Peyer's patch (tissue), 4 donors: Measurements from ENCODE around the gene STK40.

Experiments used
- CTCF ChIP-seq, 6 experiments: fragments of 450-650 bp in 4 of 6; fragments of 200-600 bp in 2 of 6; sonication (generic) in 1 of 6; IDR thresholded peaks; one replicate each; pipeline ENCODE4 v1.5.1; 2017 to 2019; ENCODE audit warnings: antibody characterized with exemption in 6 of 6, mild to moderate bottlenecking in 3 of 6, moderate library complexity in 1 of 6
- POLR2A ChIP-seq, 2 donors: fragments of 450-650 bp; IDR thresholded peaks; one replicate each; pipeline ENCODE4 v1.5.1; 2017; ENCODE audit warnings: antibody characterized with exemption in 2 of 2, mild to moderate bottlenecking in 2 of 2, moderate library complexity in 2 of 2

GRCh38 chr1:36420409-36420808, 34.7 kb upstream of the STK40 start:
- no peak for TF ChIP-seq CTCF (IDR thresholded peaks at IDR 0.05)
- no peak for TF ChIP-seq POLR2A (IDR thresholded peaks at IDR 0.05)
